H1 (cell line): ENCODE results near the gene PRSS16. TPM values are rescaled to one million over a fixed set of nuclear protein-coding genes. Genes with fewer than 3 reads are reported as not detected.

Source experiments
- CTCF ChIA-PET: fragments of 300-600 bp; sonication (Branson Sonifier 250); formaldehyde crosslinking; loops from one replicate; lab custom pipeline; 2021; ENCODE audit not compliant: partially characterized antibody; lab: Charles Lee
- POLR2A ChIA-PET: fragments of 300-600 bp; sonication (Branson Sonifier 250); formaldehyde crosslinking; loops from one replicate; lab custom pipeline; 2021; ENCODE audit warnings: inconsistent platforms; ENCODE audit not compliant: partially characterized antibody; lab: Charles Lee
- DNase-seq, 2 experiments: peaks; one replicate each; pipeline versions ENCODE4 v3.0.0 to v3.0.0-alpha.2; 2010 to 2022; ENCODE audit warnings: low spot score in 2 of 2, low read depth in 1 of 2, mixed read lengths in 1 of 2
- FAIRE-seq: peaks from 2 replicates; lab custom pipeline; 2011; peaks lifted over from hg19 to GRCh38; lab: Jason Lieb, UNC
- H2AFZ ChIP-seq: 2 replicates; pipeline ENCODE4 v1.8.1; 2012; ENCODE audit warnings: low read length, inconsistent platforms
- H2AK5ac ChIP-seq: 2 replicates; pipeline ENCODE4 v1.6.1; 2013; ENCODE audit warnings: low read depth, low read length
- H2BK120ac ChIP-seq: replicated peaks from 2 replicates; pipeline ENCODE3; 2013; ENCODE audit warnings: low read depth, low read length, inconsistent platforms
- H2BK12ac ChIP-seq: 2 replicates; pipeline ENCODE4 v1.6.1; 2013; ENCODE audit warnings: low read depth, low read length
- H2BK15ac ChIP-seq: 2 replicates; pipeline ENCODE4 v1.6.1; 2013; ENCODE audit warnings: low read length
- H2BK20ac ChIP-seq: 2 replicates; pipeline ENCODE4 v1.6.1; 2013; ENCODE audit warnings: low read length
- H2BK5ac ChIP-seq: 2 replicates; pipeline ENCODE4 v1.6.1; 2013; ENCODE audit warnings: low read depth, low read length
- H3K14ac ChIP-seq: 2 replicates; pipeline ENCODE4 v1.6.1; 2013; ENCODE audit warnings: inconsistent platforms; ENCODE audit not compliant: insufficient read length
- H3K18ac ChIP-seq: 2 replicates; pipeline ENCODE4 v1.6.1; 2013; ENCODE audit warnings: low read length; ENCODE audit errors: extremely low read depth
- H3K23ac ChIP-seq: 2 replicates; pipeline ENCODE4 v1.6.1; 2013; ENCODE audit warnings: inconsistent platforms; ENCODE audit not compliant: insufficient read length
- H3K23me2 ChIP-seq: 2 replicates; pipeline ENCODE4 v1.6.1; 2013; ENCODE audit warnings: low read depth, low read length
- H3K27ac ChIP-seq: 2 replicates; pipeline ENCODE4 v1.6.1; 2011; ENCODE audit warnings: low read depth, low read length, inconsistent platforms
- H3K27me3 ChIP-seq, 4 experiments: replicated peaks in 1 of 4; 1 replicate in 1 of 4; 2 replicates in 3 of 4; pipeline versions ENCODE4 v1.6.1 to v1.8.1; 2011 to 2013; ENCODE audit warnings: low read length in 3 of 4, mild to moderate bottlenecking in 3 of 4, inconsistent platforms in 2 of 4, mixed read lengths in 2 of 4, moderate library complexity in 1 of 4; ENCODE audit not compliant: control insufficient read depth in 3 of 4, insufficient read depth in 3 of 4; ENCODE audit errors: extremely low read depth in 1 of 4
- H3K36me3 ChIP-seq, 4 experiments: 2 replicates each; pipeline versions ENCODE4 v1.6.1 to v1.8.1; 2011 to 2013; ENCODE audit warnings: mild to moderate bottlenecking in 4 of 4, low read length in 3 of 4, moderate library complexity in 2 of 4, control low read depth in 1 of 4, inconsistent platforms in 1 of 4; ENCODE audit not compliant: insufficient read depth in 4 of 4, control insufficient read depth in 2 of 4
- H3K4ac ChIP-seq: replicated peaks from 2 replicates; pipeline ENCODE3; 2013; ENCODE audit warnings: low read length, low read depth, mixed read lengths, inconsistent platforms; ENCODE audit not compliant: insufficient read length
- H3K4me1 ChIP-seq, 4 experiments: replicated peaks in 1 of 4; 1 replicate in 1 of 4; 2 replicates in 3 of 4; pipeline versions ENCODE4 v1.6.1 to v1.8.1; 2011 to 2013; ENCODE audit warnings: low read length in 3 of 4, inconsistent platforms in 2 of 4, mixed read lengths in 1 of 4; ENCODE audit not compliant: insufficient read depth in 4 of 4, control insufficient read depth in 3 of 4
- H3K4me2 ChIP-seq, 2 experiments: 2 replicates each; pipeline versions ENCODE4 v1.6.1 to v1.8.1; 2011 to 2013; ENCODE audit warnings: low read depth in 2 of 2, low read length in 2 of 2, control low read depth in 1 of 2, inconsistent platforms in 1 of 2, mild to moderate bottlenecking in 1 of 2; ENCODE audit not compliant: insufficient read depth in 1 of 2
- H3K4me3 ChIP-seq, 4 experiments: fragments of 200-600, 300-600 bp in 1 of 4; sonication (generic), shearing (Covaris generic), sonication (Bioruptor Twin) in 1 of 4; 2 replicates each; pipeline versions ENCODE4 v1.5.1 to v1.8.1; 2011 to 2016; ENCODE audit warnings: low read length in 4 of 4, low read depth in 3 of 4, control low read depth in 2 of 4, inconsistent platforms in 2 of 4, mild to moderate bottlenecking in 2 of 4, mixed read lengths in 1 of 4, moderate library complexity in 1 of 4; ENCODE audit not compliant: insufficient read depth in 2 of 4; ENCODE audit errors: extremely low read depth in 1 of 4
- H3K56ac ChIP-seq: replicated peaks from 2 replicates; pipeline ENCODE3; 2013; ENCODE audit warnings: low read depth, mild to moderate bottlenecking, mixed read lengths, low read length, inconsistent platforms; ENCODE audit not compliant: insufficient read length
- H3K79me1 ChIP-seq: 2 replicates; pipeline ENCODE4 v1.6.1; 2013; ENCODE audit warnings: low read depth, low read length, control low read depth
- H3K79me2 ChIP-seq, 2 experiments: 2 replicates each; pipeline versions ENCODE4 v1.6.1 to v1.8.1; 2012 to 2013; ENCODE audit warnings: low read length in 2 of 2, mild to moderate bottlenecking in 2 of 2, inconsistent platforms in 1 of 2; ENCODE audit not compliant: insufficient read depth in 2 of 2, control insufficient read depth in 1 of 2
- H3K9ac ChIP-seq, 4 experiments: replicated peaks in 1 of 4; 1 replicate in 1 of 4; 2 replicates in 3 of 4; pipeline versions ENCODE4 v1.6.1 to v1.8.1; 2011 to 2013; ENCODE audit warnings: low read depth in 3 of 4, low read length in 3 of 4, control low read depth in 2 of 4, mild to moderate bottlenecking in 2 of 4, moderate library complexity in 2 of 4, inconsistent platforms in 1 of 4; ENCODE audit errors: extremely low read depth in 1 of 4
- H3K9me3 ChIP-seq, 2 experiments: 2 replicates each; pipeline versions ENCODE4 v1.6.1 to v1.8.1; 2012 to 2013; ENCODE audit warnings: mild to moderate bottlenecking in 2 of 2, moderate library complexity in 2 of 2, control low read depth in 1 of 2, inconsistent platforms in 1 of 2, low read depth in 1 of 2, low read length in 1 of 2, mixed read lengths in 1 of 2; ENCODE audit not compliant: insufficient read depth in 2 of 2
- H4K20me1 ChIP-seq, 2 experiments: replicated peaks in 1 of 2; 2 replicates each; pipeline versions ENCODE3 to v1.8.1; 2011 to 2013; ENCODE audit warnings: inconsistent platforms in 2 of 2, low read length in 2 of 2, mild to moderate bottlenecking in 1 of 2; ENCODE audit not compliant: insufficient read depth in 2 of 2, control insufficient read depth in 1 of 2
- H4K5ac ChIP-seq: 2 replicates; pipeline ENCODE4 v1.6.1; 2013; ENCODE audit warnings: low read length, low read depth, mixed read lengths, inconsistent platforms; ENCODE audit not compliant: insufficient read length
- H4K8ac ChIP-seq: 2 replicates; pipeline ENCODE4 v1.8.0; 2013; ENCODE audit warnings: mild to moderate bottlenecking, moderate library complexity, low read length, inconsistent platforms; ENCODE audit not compliant: insufficient read depth; ENCODE audit errors: extremely low read depth
- H4K91ac ChIP-seq: replicated peaks from 2 replicates; pipeline ENCODE3; 2013; ENCODE audit warnings: low read length, mixed read lengths, inconsistent platforms; ENCODE audit not compliant: insufficient read length
- KDM5A ChIP-seq: fragments of 200-600 bp; IDR thresholded peaks from 2 replicates; pipeline ENCODE4 v1.7.1; 2012; ENCODE audit warnings: mild to moderate bottlenecking, low read length, inconsistent platforms, mixed read lengths
- SUZ12 ChIP-seq: fragments of 200-600 bp; sonication (generic); IDR thresholded peaks from 2 replicates; pipeline ENCODE4 v1.6.1; 2012; ENCODE audit warnings: mild to moderate bottlenecking, inconsistent platforms, low read length, moderate library complexity, mixed read lengths
- TAF7 ChIP-seq: optimal IDR thresholded peaks from 2 replicates; pipeline ENCODE3; 2011; ENCODE audit warnings: low read depth, mild to moderate bottlenecking, inconsistent platforms, low read length, moderate library complexity, borderline replicate concordance
- ZNF274 ChIP-seq: IDR thresholded peaks from 2 replicates; pipeline ENCODE4 v1.7.0; 2012; ENCODE audit warnings: low read length, borderline replicate concordance; ENCODE audit errors: extremely low read depth
- WGBS, 2 experiments: shearing (Covaris generic) in 1 of 2; methylation state at CpG; one replicate each; pipeline versions ENCODE4 v1.1.6 to v1.1.7; 2013 to 2015; ENCODE audit warnings: low lambda C conversion rate in 2 of 2, mixed read lengths in 2 of 2, inconsistent platforms in 1 of 2, low coverage in 1 of 2, missing lambda C conversion rate in 1 of 2; ENCODE audit not compliant: insufficient replicate concordance in 2 of 2, insufficient coverage in 1 of 2, insufficient read length in 1 of 2; ENCODE audit errors: extremely low coverage in 1 of 2, missing lambda C conversion rate in 1 of 2; 5-methylcytosine and 5-hydroxymethylcytosine counted together
- polyA plus RNA-seq, 7 experiments: library from polyadenylated mRNA; depleted of rRNA in 3 of 7; stranded (reverse) in 5 of 7; unstranded in 2 of 7; fragments of >200 nt in 5 of 7; fragments of 200-250 nt in 2 of 7; gene quantifications; 1 replicate in 5 of 7; 2 replicates in 1 of 7; 4 replicates in 1 of 7; pipeline versions ENCODE4 v1.2.1 to v1.2.3, GENCODE V29; 2011 to 2013; ENCODE audit warnings: missing spikeins in 2 of 7, mixed read lengths in 2 of 7
- total RNA-seq: library from RNA; stranded (reverse); fragmentation: NEBNext Ultra II Directional; extraction: Animal tissue kit (Norgen Biotek cat#: 25700); gene quantifications from 2 replicates; pipeline ENCODE4 v1.2.1, GENCODE V29; 2021

The PRSS16 gene
- total and polyA plus RNA-seq, 2 of the 8 experiments (the other 6 are each of a cell fraction or from before 2014, with no cell fraction given) = 20.2 to 38.9 TPM

DNA sequence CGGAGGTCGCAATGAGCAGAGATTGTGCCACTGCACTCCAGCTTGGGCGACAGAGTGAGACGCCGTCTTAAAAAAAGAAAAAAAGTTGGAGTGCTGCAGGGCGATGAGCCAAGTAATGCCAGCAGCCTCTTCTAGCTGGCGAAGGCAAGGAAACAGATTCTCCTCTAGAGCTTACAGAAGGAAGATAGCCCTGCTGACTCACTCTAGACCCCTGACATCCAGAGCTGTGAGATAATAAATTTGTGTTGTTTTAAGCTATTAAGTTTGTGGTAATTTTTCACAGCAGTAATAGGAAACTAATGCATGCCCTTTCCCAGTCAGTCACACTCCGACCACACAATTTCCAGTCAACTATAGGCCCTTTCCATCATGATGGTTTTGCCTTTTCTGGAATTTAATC lies 16.4 kb downstream of the PRSS16 start:
- Histone ChIP-seq H2BK15ac (no peak overlapping the region), H3K27ac (no peak overlapping the region), H4K5ac (no peak overlapping the region), H4K91ac (no peak overlapping the region), H2BK120ac (no peak overlapping the region), H3K56ac (no peak overlapping the region), H3K9ac (no peak overlapping the region), H2AFZ (no peak overlapping the region), H3K18ac (no peak overlapping the region), H2BK20ac (no peak overlapping the region), H3K4me1 (no peaks in the 10 kb centered on the region), H2BK5ac (no peak overlapping the region), H3K27me3 (no peaks in the 10 kb centered on the region; a peak in 2 of 7 replicates), H3K36me3 (no peaks in the 10 kb centered on the region), H3K9me3 (no peaks in the 10 kb centered on the region), H3K23me2 (peaks cover 10% of the 10 kb centered on the region), H3K4me2 (no peak overlapping the region), H3K23ac (no peak overlapping the region), H3K79me2 (no peaks in the 10 kb centered on the region), H3K4me3 (no peak overlapping the region), H4K20me1 (no peaks in the 10 kb centered on the region), H4K8ac (no peak overlapping the region), H3K14ac (no peak overlapping the region), H2BK12ac (no peak overlapping the region), H3K4ac (no peak overlapping the region), H3K79me1 (no peaks in the 10 kb centered on the region), H2AK5ac (no peak overlapping the region)
- ChIA-PET CTCF (interaction anchor here (0.6 to 2.1 kb wide), 6 partner anchors 10 to 275 kb away, joined by 3 to 4 read pairs (median 4); partner anchors contain the start of gene PRSS16), POLR2A (interaction anchor here (0.6 kb wide), 1 partner anchor 442 kb away, joined by 6 read pairs; no protein-coding TSS in a partner anchor)
- DNase-seq (no peak), FAIRE-seq (no peak)
- TF ChIP-seq TAF7 (no peak), SUZ12 (no peak), ZNF274 (no peak), KDM5A (no peak)
- WGBS, 2 experiments = 88% methylated on average over 8 of the region's 8 CpGs; no CpG with 5 or more reads in 1 of the 2 experiments
